ENCODE data around the gene ANKAR.
"Not testable (repeated sequence)": the region's sequence is repeated elsewhere in the genome, so short reads cannot be mapped to it uniquely, and the experiment has no call there.

ANKAR gene

DNA sequence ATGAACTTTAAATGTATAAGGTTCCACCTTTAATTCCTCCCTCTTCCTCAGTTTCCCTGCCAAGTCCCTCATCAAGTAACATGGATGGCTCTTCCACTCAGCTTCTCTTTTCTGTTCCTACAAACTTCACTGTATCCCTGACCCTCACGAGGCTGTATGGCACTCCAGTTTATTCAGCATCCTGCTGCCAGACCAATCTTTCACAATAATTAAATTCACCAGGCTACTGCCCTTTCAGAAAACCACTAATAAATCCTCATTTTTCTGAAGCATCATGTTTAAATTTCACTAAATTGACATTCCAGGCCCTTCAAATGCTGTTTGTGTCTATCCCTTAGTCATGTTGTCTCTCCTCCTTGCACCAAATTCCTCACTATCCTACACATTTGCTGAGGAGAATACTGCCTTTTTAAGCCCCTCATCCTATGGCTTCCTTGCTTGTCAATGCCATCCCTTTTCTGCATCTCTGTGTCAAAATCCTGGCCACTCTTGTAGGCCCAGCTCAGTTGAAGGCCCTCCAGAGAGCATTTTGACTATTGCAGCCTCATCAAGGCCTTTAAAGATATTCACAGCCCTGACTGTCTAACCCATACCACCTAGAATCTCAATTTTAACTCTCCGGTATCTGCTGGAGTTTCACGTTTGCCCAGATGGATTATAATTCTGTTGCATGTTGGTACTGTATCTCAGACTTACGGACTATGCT lies 36.0 kb upstream of the ANKAR start:
- Histone ChIP-seq H3K27me3 (ENCODE audit: control insufficient read depth in 1 of 2, insufficient read depth in 2 of 2, low read length in 2 of 2) (no peaks in the 10 kb centered on the region), H3K36me3 (ENCODE audit: control insufficient read depth in 2 of 2, insufficient read depth in 2 of 2, low read length in 2 of 2) (no peaks in the 10 kb centered on the region), H3K9ac (ENCODE audit: low read length in 2 of 2) (no peak overlapping the region), H3K4me3 (ENCODE audit: low read length in 2 of 2) (no peak overlapping the region), H3K4me1 (ENCODE audit: control insufficient read depth, insufficient read depth, low read length) (no peaks in the 10 kb centered on the region), H3K27ac (ENCODE audit: low read length) (no peak overlapping the region), H3K9me3 (ENCODE audit: control insufficient read depth in 2 of 2, low read length in 2 of 2) (no peaks in the 10 kb centered on the region)

DNA sequence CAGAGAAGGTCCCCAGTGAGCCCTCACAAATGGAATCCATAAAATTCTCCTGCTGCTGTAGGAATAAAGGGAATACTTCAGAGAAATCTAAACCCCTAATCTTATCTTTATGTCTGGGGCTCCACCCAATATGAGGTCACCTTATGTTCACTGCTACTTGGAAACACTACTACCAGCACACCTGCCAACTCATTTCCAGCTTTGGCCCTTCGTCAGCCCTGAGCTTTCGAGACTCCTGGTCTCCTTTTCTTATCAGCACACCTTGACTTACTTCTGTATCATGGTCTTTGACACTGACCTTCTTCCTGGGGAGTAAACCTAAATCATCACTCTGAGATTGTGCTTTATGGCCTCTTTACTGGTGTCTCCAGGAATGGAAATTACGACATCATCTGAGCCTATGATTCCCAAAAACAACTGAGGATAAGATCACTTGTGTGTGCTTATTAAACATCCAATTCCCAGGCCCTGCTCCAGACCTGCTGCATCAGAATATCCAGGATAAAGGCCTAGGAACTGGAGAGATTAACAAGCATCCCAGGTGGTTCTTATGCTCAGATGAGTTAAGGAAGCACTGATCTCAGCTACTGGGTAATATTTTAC lies 35.4 kb upstream of the ANKAR start:
- Histone ChIP-seq H3K36me3 (ENCODE audit: control insufficient read depth in 2 of 2, insufficient read depth in 2 of 2, low read length in 2 of 2) (no peaks in the 10 kb centered on the region), H3K27me3 (ENCODE audit: control insufficient read depth in 1 of 2, insufficient read depth in 2 of 2, low read length in 2 of 2) (no peaks in the 10 kb centered on the region), H3K27ac (ENCODE audit: low read length) (no peak overlapping the region)

DNA sequence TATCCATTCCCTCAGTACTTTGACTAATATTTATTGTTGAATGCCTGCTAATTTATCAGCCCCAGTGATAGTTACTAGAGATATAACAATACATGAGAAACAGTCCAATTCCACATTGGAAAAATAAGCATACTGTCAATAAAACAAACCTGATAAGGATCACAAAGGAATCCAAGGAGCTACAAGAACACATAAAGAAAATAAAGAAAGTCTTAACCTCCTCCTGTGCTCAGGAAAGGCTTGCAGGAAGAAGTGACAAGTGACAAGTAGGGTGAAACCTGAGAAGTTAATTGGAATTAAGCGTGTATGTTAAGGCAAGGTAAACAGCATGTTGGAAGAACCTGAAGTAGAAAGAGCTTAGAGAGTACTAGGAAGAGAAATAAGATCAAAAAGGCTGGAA lies 33.5 kb upstream of the ANKAR start:
- Histone ChIP-seq H3K4me1 (ENCODE audit: control insufficient read depth, insufficient read depth, low read length) (no peaks in the 10 kb centered on the region), H3K4me3 (ENCODE audit: low read length in 2 of 2) (no peak overlapping the region), H3K9ac (ENCODE audit: low read length in 2 of 2) (no peak overlapping the region), H3K27me3 (ENCODE audit: control insufficient read depth in 1 of 2, insufficient read depth in 2 of 2, low read length in 2 of 2) (no peaks in the 10 kb centered on the region), H3K27ac (ENCODE audit: low read length) (no peak overlapping the region), H3K36me3 (ENCODE audit: control insufficient read depth in 2 of 2, insufficient read depth in 2 of 2, low read length in 2 of 2) (no peaks in the 10 kb centered on the region), H3K9me3 (ENCODE audit: control insufficient read depth in 2 of 2, low read length in 2 of 2) (no peaks in the 10 kb centered on the region)

More for the DNA sequence above, 35.4 kb upstream of the ANKAR start:
- no peaks in the 10 kb centered on the region for H3K9me3 ChIP-seq (ENCODE audit: control insufficient read depth in 2 of 2, low read length in 2 of 2)
- no peak overlapping the region for H3K4me3 ChIP-seq (ENCODE audit: low read length in 2 of 2)
- H3K9ac ChIP-seq (ENCODE audit: low read length in 2 of 2): no peak overlapping the region
- no peaks in the 10 kb centered on the region for H3K4me1 ChIP-seq (ENCODE audit: control insufficient read depth, insufficient read depth, low read length)

GRCh38 chr2:189641590-189641989 lies 32.9 kb upstream of the ANKAR start:
- Histone ChIP-seq H3K9ac (ENCODE audit: low read length in 2 of 2) (no peak overlapping the region), H3K36me3 (ENCODE audit: control insufficient read depth in 2 of 2, insufficient read depth in 2 of 2, low read length in 2 of 2) (no peaks in the 10 kb centered on the region), H3K4me1 (ENCODE audit: control insufficient read depth, insufficient read depth, low read length) (no peaks in the 10 kb centered on the region), H3K9me3 (ENCODE audit: control insufficient read depth in 2 of 2, low read length in 2 of 2) (no peaks in the 10 kb centered on the region), H3K27me3 (ENCODE audit: control insufficient read depth in 1 of 2, insufficient read depth in 2 of 2, low read length in 2 of 2) (no peaks in the 10 kb centered on the region), H3K27ac (ENCODE audit: low read length) (no peak overlapping the region), H3K4me3 (ENCODE audit: low read length in 2 of 2) (no peak overlapping the region)

DNA sequence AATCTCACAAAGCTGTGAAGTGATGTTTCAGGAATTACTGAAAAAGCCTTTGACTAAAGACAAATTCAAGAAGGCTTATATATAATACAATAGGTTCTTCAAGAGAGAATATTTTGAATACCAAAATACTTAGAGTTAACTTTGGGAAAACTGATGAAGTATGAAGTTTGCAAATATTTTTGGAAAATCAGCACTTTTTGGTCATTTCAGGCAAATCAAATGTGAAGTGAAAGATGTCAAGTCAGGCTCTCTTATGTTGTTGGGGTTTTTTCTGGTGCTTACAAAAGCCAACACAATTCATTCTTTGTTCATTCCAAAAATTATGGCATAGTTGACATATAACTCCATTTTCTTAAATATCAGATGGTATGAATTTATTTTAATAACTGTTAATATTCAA lies 27.9 kb upstream of the ANKAR start:
- no peaks in the 10 kb centered on the region for H3K9me3 ChIP-seq (ENCODE audit: control insufficient read depth in 2 of 2, low read length in 2 of 2)
- H3K4me1 ChIP-seq (ENCODE audit: control insufficient read depth, insufficient read depth, low read length): no peaks in the 10 kb centered on the region
- H3K9ac ChIP-seq (ENCODE audit: low read length in 2 of 2): no peak overlapping the region
- H3K27ac ChIP-seq (ENCODE audit: low read length): no peak overlapping the region
- H3K4me3 ChIP-seq (ENCODE audit: low read length in 2 of 2): no peak overlapping the region
- H3K27me3 ChIP-seq (ENCODE audit: control insufficient read depth in 1 of 2, insufficient read depth in 2 of 2, low read length in 2 of 2): no peaks in the 10 kb centered on the region
- H3K36me3 ChIP-seq (ENCODE audit: control insufficient read depth in 2 of 2, insufficient read depth in 2 of 2, low read length in 2 of 2): no peaks in the 10 kb centered on the region

DNA sequence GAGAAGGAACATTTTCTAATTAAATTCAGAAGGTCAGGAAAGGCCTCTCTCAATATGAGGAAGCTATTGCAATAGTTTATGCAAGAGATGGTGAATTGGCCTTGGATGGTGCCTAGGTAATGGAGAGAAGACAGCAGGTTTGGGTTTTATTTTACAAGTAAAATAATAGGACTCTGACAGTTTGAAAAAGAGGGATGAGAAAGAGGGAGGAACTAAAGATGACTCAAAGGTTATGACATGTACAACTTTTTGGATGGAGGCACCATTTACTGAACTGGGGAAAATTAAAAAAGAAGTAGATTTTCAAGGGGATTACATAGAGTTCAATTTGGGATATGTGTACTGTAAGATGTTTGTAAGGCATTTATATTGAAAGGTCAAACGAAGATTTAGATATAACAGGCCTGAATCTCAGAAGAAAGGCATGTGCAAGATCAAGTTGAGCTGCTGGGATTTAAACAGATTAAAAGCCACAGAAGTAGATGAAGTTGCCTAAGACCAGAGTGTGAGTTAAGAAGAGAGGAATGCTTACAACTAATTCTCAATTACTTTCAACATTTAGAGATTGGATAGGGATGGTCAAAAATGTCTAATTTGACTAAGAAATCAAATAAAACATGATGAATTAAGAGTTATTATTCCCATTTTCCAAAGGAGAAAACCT lies 25.5 kb upstream of the ANKAR start:
- Histone ChIP-seq H3K36me3 (ENCODE audit: control insufficient read depth in 2 of 2, insufficient read depth in 2 of 2, low read length in 2 of 2) (no peaks in the 10 kb centered on the region), H3K27ac (ENCODE audit: low read length) (no peak overlapping the region), H3K9me3 (ENCODE audit: control insufficient read depth in 2 of 2, low read length in 2 of 2) (no peaks in the 10 kb centered on the region), H3K4me3 (ENCODE audit: low read length in 2 of 2) (no peak overlapping the region), H3K9ac (ENCODE audit: low read length in 2 of 2) (no peak overlapping the region), H3K27me3 (ENCODE audit: control insufficient read depth in 1 of 2, insufficient read depth in 2 of 2, low read length in 2 of 2) (no peaks in the 10 kb centered on the region), H3K4me1 (ENCODE audit: control insufficient read depth, insufficient read depth, low read length) (no peaks in the 10 kb centered on the region)

- H3K4me3 ChIP-seq (ENCODE audit: low read length in 2 of 2): no peak overlapping the region
- no peaks in the 10 kb centered on the region for H3K9me3 ChIP-seq (ENCODE audit: control insufficient read depth in 2 of 2, low read length in 2 of 2)
- no peaks in the 10 kb centered on the region for H3K4me1 ChIP-seq (ENCODE audit: control insufficient read depth, insufficient read depth, low read length)
- no peaks in the 10 kb centered on the region for H3K27me3 ChIP-seq (ENCODE audit: control insufficient read depth in 1 of 2, insufficient read depth in 2 of 2, low read length in 2 of 2)
- H3K36me3 ChIP-seq (ENCODE audit: control insufficient read depth in 2 of 2, insufficient read depth in 2 of 2, low read length in 2 of 2): no peaks in the 10 kb centered on the region
- H3K9ac ChIP-seq (ENCODE audit: low read length in 2 of 2): no peak overlapping the region
- H3K27ac ChIP-seq (ENCODE audit: low read length): no peak overlapping the region
Measured at GRCh38 chr2:189651284-189651683, 23.2 kb upstream of the ANKAR start.

GRCh38 chr2:189653464-189653863 lies 21.0 kb upstream of the ANKAR start:
- not testable (repeated sequence) for H3K9ac ChIP-seq (ENCODE audit: low read length in 2 of 2); H3K27ac ChIP-seq (ENCODE audit: low read length); H3K4me3 ChIP-seq (ENCODE audit: low read length in 2 of 2); H3K27me3 ChIP-seq (ENCODE audit: control insufficient read depth in 1 of 2, insufficient read depth in 2 of 2, low read length in 2 of 2); H3K4me1 ChIP-seq (ENCODE audit: control insufficient read depth, insufficient read depth, low read length); H3K9me3 ChIP-seq (ENCODE audit: control insufficient read depth in 2 of 2, low read length in 2 of 2); H3K36me3 ChIP-seq (ENCODE audit: control insufficient read depth in 2 of 2, insufficient read depth in 2 of 2, low read length in 2 of 2)

DNA sequence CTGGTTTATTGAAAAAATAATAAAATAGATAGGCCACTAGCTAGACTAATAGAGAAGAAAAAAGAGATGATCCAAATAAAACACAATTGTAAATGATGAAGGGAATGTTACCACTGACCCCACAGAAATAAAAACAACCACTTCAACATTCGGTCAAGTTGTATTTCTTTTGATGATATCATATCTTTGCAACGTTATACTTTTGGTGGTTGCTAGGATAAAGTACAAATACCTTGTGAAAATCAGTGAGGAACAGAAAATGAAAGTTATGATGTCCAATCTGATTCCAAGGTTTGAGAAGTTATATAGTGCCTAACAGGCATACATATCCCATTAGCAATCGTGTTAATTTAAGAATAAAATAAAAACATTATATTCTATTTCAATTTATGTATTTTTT lies 19.8 kb upstream of the ANKAR start:
- Histone ChIP-seq H3K9ac (ENCODE audit: low read length in 2 of 2) (no peak overlapping the region), H3K4me3 (ENCODE audit: low read length in 2 of 2) (no peak overlapping the region), H3K4me1 (ENCODE audit: control insufficient read depth, insufficient read depth, low read length) (no peaks in the 10 kb centered on the region), H3K27me3 (ENCODE audit: control insufficient read depth in 1 of 2, insufficient read depth in 2 of 2, low read length in 2 of 2) (no peaks in the 10 kb centered on the region), H3K27ac (ENCODE audit: low read length) (no peak overlapping the region), H3K9me3 (ENCODE audit: control insufficient read depth in 2 of 2, low read length in 2 of 2) (no peaks in the 10 kb centered on the region), H3K36me3 (ENCODE audit: control insufficient read depth in 2 of 2, insufficient read depth in 2 of 2, low read length in 2 of 2) (no peaks in the 10 kb centered on the region)

DNA sequence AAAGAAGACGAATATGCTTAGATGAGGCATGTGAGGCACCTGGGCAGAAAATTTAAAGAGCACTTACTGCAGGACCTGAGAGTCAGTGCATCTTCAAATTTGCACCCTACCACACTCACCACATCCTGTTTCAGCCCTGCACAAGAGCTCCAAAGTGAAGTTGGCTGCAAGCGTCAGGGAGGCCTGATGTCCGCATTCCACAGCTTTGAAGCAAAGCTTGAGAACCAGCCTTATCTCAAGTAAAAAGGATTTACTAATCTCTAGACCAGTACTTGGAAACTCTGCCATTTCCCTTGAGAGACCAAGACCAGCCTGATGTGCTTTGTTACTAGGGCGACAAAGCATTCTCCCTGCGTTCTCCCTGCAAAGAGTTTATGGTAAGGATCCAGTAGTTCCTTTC lies 16.6 kb upstream of the ANKAR start:
- no peaks in the 10 kb centered on the region for H3K9me3 ChIP-seq (ENCODE audit: control insufficient read depth in 2 of 2, low read length in 2 of 2)
- H3K4me1 ChIP-seq (ENCODE audit: control insufficient read depth, insufficient read depth, low read length): peaks cover 10% of the 10 kb centered on the region
- H3K9ac ChIP-seq (ENCODE audit: low read length in 2 of 2): no peak overlapping the region
- H3K27me3 ChIP-seq (ENCODE audit: control insufficient read depth in 1 of 2, insufficient read depth in 2 of 2, low read length in 2 of 2): no peaks in the 10 kb centered on the region
- H3K36me3 ChIP-seq (ENCODE audit: control insufficient read depth in 2 of 2, insufficient read depth in 2 of 2, low read length in 2 of 2): no peaks in the 10 kb centered on the region
- H3K27ac ChIP-seq (ENCODE audit: low read length): no peak overlapping the region
- H3K4me3 ChIP-seq (ENCODE audit: low read length in 2 of 2): no peak overlapping the region
